AG20443 (cell line): ENCODE data around the gene MRPL24.

Experiments used
- DNase-seq: peaks from one replicate; pipeline ENCODE4 v3.0.0; 2012; ENCODE audit warnings: low spot score, mixed read lengths

The MRPL24 gene

GRCh38 chr1:156709757-156710489, 31.0 kb downstream of the MRPL24 start:
- peak; percentile 93 for DNase-seq

DNA sequence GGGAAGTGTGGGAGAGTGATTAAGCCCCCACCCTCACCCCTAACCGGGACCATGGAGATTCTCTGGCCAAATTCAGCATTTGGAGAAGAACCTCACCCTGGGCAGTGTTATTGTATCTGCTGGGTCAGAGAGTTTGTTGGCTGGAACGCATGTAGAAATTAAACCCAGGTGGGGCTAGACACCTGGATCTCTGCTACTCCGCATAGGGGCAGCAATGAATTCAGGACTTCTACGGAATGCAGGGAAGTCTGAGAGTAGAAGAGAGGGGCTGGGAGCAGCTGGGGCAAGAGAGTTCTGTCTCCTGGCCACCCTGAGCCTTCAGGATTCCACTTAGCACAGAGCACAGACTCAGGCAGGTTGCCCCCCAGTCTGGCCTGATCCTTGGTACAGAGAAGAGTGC, 31.9 kb downstream of the MRPL24 start:
- DNase-seq = no peak

GRCh38 chr1:156708218-156708661, 32.6 kb downstream of the MRPL24 start:
- peak; percentile 34 for DNase-seq

DNA sequence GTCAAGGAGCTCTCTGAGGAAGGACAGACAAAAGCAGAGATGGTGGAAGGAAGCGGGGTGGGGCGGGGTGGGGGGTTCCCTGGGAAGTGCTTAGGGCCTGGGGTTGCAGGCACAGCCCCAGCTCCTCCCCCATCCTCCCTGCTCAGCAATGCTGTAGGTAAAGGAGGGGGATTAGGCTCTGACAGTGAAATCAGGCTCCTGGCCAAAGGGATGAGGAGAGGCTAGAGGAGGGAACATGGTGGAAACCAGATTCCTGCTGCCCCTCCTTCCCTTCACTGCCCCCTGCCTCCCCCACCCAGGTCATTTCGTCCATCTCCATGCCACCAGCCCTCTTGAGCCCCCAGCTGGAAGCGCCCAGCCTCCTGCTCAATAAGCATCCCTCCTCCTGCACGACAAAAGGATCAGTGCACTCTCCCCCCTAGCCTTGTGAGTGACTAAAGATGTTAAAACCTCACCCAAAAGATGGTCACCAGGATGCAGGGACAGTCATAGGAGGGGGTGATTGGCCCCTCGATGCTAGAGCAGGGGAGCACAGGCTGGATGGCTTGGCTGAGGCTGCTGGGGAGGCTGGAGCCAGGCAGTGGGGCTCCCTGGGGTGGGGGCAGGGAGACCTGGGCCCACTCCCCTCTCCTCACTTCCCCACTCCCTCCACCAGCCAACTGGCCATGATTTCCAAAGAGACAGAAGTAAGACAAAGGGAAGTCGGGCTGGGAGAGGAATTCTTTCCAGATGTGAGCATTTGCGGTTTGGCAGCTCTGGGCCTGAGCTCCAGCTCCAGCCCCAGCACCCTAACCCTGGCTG, 33.3 kb downstream of the MRPL24 start:
- DNase-seq = peak; percentile 75

GRCh38 chr1:156706657-156707416, 34.1 kb downstream of the MRPL24 start:
- DNase-seq = peak; percentile 78

DNA sequence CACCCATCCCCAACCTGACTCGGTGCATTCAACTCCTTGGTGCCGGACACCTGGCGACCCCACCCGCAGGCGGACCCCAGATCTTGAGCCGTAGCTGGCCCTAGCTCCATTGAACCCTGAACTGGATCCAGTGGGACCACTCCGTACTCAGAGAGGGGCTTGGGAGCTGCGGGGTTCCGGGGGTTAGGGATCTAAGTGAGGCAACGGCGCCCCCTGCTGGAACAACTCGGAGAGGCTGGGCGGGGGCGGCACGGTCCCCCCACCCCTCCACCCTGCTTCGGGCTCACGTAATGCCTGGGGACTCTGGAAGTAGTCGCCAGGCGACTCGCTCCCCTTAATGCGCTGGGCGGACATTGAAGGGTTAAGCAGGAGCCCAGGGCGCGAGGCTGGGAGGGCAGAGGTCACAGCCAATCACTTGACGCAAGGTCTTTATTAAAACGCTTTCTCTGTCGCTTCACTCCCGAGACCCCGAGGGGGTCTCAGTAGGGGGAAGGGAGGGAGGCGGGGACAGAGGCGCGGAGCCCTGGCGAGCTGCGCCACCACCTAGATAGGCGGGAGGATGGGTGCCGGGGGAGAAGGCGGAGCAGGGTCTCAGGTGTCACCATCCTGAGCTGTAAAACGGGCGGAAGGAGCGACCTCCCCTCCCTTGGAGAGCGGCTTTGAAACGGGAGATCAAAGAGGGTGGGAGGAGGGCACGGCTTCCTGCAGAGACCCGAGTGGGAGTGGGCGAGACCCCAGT, 34.8 kb downstream of the MRPL24 start:
- peak; percentile 82 for DNase-seq

DNA sequence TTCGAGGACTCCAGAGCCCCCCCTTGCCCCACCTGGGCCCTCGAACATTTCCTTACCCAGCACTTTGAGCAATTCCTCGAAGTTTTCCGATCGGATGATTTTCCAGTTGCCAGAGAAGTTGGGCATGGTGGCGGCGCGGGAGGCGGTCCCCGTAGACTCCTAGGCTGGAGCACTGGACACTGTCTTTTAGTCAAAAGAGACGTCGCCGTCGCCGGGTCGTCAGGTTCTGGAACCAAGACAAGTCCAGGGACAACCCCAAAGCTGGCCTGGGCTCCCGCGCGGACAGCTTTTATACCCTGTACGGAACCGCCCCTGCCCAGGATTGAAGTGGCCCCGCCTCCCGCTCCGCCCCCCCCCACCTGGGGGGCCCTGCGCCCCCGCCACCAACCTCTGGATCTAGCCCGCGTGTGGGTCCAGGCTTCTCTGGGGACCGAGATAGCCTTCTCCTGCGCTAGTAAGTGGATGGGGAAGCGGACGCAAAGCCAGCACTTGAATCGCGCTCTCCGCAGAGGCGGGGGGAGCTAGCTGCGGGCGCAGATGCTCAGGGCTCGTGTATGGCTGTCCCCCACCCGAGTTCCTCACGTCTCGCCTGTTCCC, 35.5 kb downstream of the MRPL24 start, which contains the start of gene CRABP2:
CRABP2 (minus strand) TSS at position 263 of the 597 bp plus-strand sequence; CDS start at position 126, 137 bp downstream.
- peak; percentile 42 for DNase-seq

DNA sequence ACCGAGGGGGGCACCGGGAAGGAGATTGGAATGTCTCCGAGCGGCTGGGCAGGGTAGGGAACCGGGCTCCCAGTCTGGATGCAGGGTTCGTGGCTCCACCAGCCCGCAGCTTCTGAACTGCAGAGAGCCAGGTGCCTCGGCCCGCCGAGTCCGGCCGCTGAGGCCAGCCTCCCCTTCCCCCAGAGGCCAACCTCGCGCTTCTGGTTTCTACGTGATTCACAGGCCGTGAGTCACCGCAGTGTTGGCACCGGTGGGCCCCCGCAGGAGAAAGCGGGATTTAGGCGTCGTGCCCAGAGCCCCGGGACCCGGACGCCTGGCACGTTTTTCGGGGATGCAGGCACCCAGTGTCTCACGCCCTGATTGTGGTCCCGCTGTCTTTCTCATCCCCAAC, 36.0 kb downstream of the MRPL24 start:
- peak; percentile 78 for DNase-seq

DNA sequence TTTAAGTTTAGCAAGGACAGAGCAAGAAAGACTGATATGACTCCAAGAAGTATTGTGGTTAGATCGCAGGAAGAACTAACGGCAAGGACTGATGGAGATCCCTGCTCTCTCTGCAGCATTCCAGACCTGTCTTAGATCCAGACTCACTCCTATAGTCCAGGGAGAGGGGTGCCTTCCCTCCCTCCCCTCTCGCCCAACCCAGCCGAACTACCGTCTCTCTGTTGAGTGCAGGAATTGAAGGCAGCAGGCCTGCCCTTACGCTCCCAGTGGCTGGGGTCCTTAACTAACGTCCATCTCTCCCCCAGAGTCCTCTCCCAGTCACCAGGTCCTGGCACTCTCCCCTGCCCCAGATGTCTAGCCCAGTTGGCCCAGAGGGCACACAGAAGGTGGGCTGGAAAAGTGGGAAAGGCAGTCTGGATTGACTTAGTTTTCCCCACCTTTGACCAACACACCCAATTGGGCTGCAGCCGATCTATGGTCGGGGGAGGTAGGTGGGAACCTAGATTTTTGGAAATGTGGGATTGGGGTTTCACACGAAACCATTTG, 36.6 kb downstream of the MRPL24 start:
- no peak for DNase-seq

DNA sequence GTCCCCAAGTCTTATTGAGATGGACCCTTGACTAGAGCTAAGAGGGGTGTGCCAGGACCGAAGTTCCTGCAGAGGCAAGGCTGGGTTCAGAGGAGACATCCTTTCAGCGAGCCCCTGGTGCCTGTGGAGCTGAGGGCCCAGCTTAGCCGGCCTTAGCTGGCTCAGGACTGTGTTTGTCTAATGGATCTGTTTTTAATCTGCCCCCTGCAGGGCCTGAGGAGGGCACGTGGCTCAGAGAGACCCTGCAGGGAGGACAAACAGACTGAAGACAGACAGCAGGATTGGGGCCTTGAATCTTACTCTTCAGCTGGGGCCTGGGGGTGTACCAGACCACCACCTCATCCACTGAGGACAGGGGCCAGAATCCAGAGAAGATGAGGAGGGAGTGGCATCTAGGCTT, 37.1 kb downstream of the MRPL24 start:
- no peak for DNase-seq

- DNase-seq = no peak
These were observed 37.6 kb downstream of the MRPL24 start for GRCh38 chr1:156703336-156703735.

GRCh38 chr1:156700736-156701531, 40.0 kb downstream of the MRPL24 start:
- no peak for DNase-seq

DNA sequence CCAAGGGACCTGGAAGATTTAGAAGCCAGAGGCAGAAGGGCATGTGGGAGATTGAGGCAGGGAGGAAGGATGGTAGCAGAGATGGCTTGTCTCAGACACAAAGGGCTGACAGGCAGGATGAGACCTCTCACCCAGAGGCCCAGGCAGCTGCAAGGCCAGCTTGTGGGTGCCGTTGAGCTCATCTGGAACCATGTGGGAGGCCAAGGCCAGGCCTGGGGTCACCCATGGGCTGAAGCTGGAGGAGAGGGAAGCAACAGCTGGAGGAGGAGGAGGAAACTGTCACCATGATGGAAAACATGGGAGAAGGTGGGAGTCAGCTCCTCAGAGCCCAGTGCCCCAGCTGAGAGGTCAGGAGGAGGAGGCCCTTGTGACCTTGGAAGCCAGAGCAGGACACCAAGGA, 41.9 kb downstream of the MRPL24 start:
- no peak for DNase-seq

GRCh38 chr1:156697481-156697880, 43.4 kb downstream of the MRPL24 start:
- DNase-seq = no peak

GRCh38 chr1:156696755-156697154, 44.1 kb downstream of the MRPL24 start:
- DNase-seq = no peak

DNA sequence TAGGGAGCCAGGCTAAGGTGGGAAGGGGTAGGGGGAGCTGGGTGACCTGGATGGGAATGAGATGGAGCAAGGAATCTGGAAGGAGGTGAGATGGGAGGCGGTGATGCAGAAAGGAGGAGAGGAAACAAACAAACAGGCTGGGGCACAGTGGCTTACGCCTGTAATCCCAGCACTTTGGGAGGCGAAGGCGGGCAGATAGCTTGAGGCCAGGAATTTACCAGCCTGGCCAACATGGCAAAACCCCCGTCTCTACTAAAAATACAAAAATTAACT, 46.3 kb downstream of the MRPL24 start:
- DNase-seq = no peak

GRCh38 chr1:156693848-156694689, 46.8 kb downstream of the MRPL24 start:
- no peak for DNase-seq

GRCh38 chr1:156692925-156693847, 47.7 kb downstream of the MRPL24 start:
- no peak for DNase-seq
